ENCODE measurements around the gene GTF3C1. TPM values are rescaled to one million over a fixed set of nuclear protein-coding genes. Genes with fewer than 3 reads are reported as not detected.

GTF3C1 gene
- total and polyA plus RNA-seq, 3 donors from 2014 or later, result 85.7 to 154 (median 129) TPM

GRCh38 chr16:27547851-27548250 lies 1.9 kb downstream of the GTF3C1 start:
- Histone ChIP-seq H3K4me1 (peaks cover 24% of the 10 kb centered on the region), H3K9me3 (no peaks in the 10 kb centered on the region), H3K27ac (no peak overlapping the region), H3K36me3 (ENCODE audit: low read depth, missing control alignments) (no peaks in the 10 kb centered on the region), H3K27me3 (no peaks in the 10 kb centered on the region), H3K4me3 (no peak overlapping the region)
- no peak for DNase-seq
- WGBS, 2 donors, result 79 to 86% methylated on average over 2 of the region's 2 CpGs
- TF ChIP-seq POLR2A (IDR thresholded peaks at IDR 0.05), result no peak
- intact Hi-C loops (cut with DNase I; ENCODE audit: low total_unique reads), result no loop called here

DNA sequence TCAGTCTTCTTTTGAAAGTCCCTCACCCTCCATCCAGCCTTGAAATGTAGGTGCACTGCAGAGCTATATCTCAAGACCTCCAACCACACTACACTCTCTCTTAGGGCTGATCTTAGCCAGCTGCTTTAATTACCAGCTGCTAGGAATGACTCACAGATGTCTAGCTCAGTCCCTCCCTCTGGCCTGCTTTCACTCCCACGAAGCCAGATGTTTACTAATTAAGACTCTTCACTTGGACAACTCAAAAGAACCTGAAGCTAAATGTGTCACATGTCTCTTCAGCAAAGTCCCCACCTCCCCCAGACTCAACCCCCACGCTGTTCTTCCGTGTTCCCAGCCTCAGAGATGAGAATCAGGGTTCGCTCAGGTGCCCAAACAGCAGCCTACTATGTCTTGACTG lies 2.6 kb downstream of the GTF3C1 start:
- H3K36me3 ChIP-seq (ENCODE audit: low read depth, missing control alignments), result no peaks in the 10 kb centered on the region
- peaks cover 24% of the 10 kb centered on the region for H3K4me1 ChIP-seq
- intact Hi-C loops (cut with DNase I; ENCODE audit: low total_unique reads), result no loop called here
- no peaks in the 10 kb centered on the region for H3K27me3 ChIP-seq
- TF ChIP-seq, protein P1, sequence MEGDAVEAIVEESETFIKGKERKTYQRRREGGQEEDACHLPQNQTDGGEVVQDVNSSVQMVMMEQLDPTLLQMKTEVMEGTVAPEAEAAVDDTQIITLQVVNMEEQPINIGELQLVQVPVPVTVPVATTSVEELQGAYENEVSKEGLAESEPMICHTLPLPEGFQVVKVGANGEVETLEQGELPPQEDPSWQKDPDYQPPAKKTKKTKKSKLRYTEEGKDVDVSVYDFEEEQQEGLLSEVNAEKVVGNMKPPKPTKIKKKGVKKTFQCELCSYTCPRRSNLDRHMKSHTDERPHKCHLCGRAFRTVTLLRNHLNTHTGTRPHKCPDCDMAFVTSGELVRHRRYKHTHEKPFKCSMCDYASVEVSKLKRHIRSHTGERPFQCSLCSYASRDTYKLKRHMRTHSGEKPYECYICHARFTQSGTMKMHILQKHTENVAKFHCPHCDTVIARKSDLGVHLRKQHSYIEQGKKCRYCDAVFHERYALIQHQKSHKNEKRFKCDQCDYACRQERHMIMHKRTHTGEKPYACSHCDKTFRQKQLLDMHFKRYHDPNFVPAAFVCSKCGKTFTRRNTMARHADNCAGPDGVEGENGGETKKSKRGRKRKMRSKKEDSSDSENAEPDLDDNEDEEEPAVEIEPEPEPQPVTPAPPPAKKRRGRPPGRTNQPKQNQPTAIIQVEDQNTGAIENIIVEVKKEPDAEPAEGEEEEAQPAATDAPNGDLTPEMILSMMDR (IDR thresholded peaks at IDR 0.05), result no peak
- TF ChIP-seq POLR2A (IDR thresholded peaks at IDR 0.05), result no peak
- WGBS, 2 donors, result 39 to 40% methylated on average over 4 of the region's 4 CpGs
- H3K9me3 ChIP-seq, result no peaks in the 10 kb centered on the region
- no peak overlapping the region for H3K27ac ChIP-seq
- H3K4me3 ChIP-seq, result no peak overlapping the region
- DNase-seq, result peak; percentile 21

DNA sequence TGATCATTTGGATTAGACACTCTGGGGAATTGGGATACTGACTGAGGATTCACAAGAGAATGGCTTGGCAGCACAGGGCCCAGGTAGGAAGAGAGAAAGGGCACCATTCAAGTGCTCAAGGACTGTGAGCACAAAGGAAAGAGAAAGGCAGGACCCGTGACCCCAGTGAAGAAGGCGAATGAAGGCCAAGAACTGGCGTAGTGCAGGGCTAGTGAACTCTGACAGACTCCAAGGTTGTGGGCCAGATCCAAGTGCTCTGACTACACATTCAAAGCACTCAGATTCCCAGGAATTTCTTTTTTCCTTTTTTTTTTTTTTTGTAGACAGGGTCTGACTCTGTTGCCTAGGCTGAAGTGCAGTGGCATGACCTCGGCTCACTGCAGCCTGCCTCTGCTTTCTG lies 5.0 kb downstream of the GTF3C1 start:
- DNase-seq, result no peak
- H3K27me3 ChIP-seq, result no peaks in the 10 kb centered on the region
- H3K27ac ChIP-seq, result no peak overlapping the region
- no peaks in the 10 kb centered on the region for H3K9me3 ChIP-seq
- H3K4me3 ChIP-seq, result no peak overlapping the region
- WGBS, 2 donors, result 85 to 90% methylated on average over 4 of the region's 4 CpGs
- no peak for TF ChIP-seq POLR2A (IDR thresholded peaks at IDR 0.05)
- TF ChIP-seq, protein P1 (IDR thresholded peaks at IDR 0.05), result no peak
- H3K4me1 ChIP-seq, result peaks cover 17% of the 10 kb centered on the region
- intact Hi-C loops (cut with DNase I; ENCODE audit: low total_unique reads), result no loop called here
- H3K36me3 ChIP-seq (ENCODE audit: low read depth, missing control alignments), result no peaks in the 10 kb centered on the region

DNA sequence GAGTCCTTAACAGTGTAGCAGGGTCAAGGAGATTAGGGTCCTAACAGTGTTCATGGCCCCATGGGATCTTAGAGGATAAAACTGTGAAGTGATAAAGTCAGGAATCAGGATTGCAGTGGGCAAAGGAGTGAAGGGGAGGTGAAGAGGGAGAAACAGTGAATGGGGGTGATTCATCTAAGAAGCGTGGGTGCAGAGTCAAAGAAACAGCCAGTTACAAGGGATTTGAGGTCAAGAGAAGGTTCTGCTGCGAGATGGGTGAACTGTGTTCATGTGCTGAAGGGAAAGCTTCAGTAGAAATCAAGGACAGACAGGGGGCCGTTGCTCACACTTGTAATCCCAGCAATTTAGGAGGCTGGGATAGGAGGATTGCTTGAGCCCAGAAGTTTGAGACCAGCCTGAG lies 5.9 kb downstream of the GTF3C1 start:
- 89 to 90% methylated on average over 3 of the region's 3 CpGs for WGBS, 2 donors
- Histone ChIP-seq H3K27ac (no peak overlapping the region), H3K9me3 (no peaks in the 10 kb centered on the region), H3K4me3 (no peak overlapping the region), H3K4me1 (peaks cover 16% of the 10 kb centered on the region), H3K36me3 (ENCODE audit: low read depth, missing control alignments) (no peaks in the 10 kb centered on the region), H3K27me3 (no peaks in the 10 kb centered on the region)
- TF ChIP-seq POLR2A (IDR thresholded peaks at IDR 0.05), result no peak
- TF ChIP-seq, protein P1 (IDR thresholded peaks at IDR 0.05), result no peak
- intact Hi-C loops (cut with DNase I; ENCODE audit: low total_unique reads), result no loop called here
- no peak for DNase-seq

GRCh38 chr16:27539636-27540035 lies 10.1 kb downstream of the GTF3C1 start:
- Histone ChIP-seq H3K4me3 (no peak overlapping the region), H3K27me3 (no peaks in the 10 kb centered on the region), H3K4me1 (no peaks in the 10 kb centered on the region), H3K27ac (no peak overlapping the region), H3K36me3 (ENCODE audit: low read depth, missing control alignments) (no peaks in the 10 kb centered on the region), H3K9me3 (no peaks in the 10 kb centered on the region)
- TF ChIP-seq POLR2A (IDR thresholded peaks at IDR 0.05), result no peak
- TF ChIP-seq, protein P1 (IDR thresholded peaks at IDR 0.05), result no peak
- intact Hi-C loops (cut with DNase I; ENCODE audit: low total_unique reads), result no loop called here
- DNase-seq, result no peak
- 76 to 78% methylated on average over 5 of the region's 5 CpGs for WGBS, 2 donors
